Breast epithelium (tissue), 4 donors: ENCODE measurements around the gene GHRH. TPM values are rescaled to one million over a fixed set of nuclear protein-coding genes. Genes with fewer than 3 reads are reported as not detected.
A peak's percentile ranks its signal among the peaks of the same experiment; 100 is the strongest.

Experiments used
- DNase-seq, 2 donors: peaks; one replicate each; pipeline ENCODE4 v3.0.0-alpha.2; 2019; ENCODE audit warnings: low spot score in 2 of 2
- H3K27ac ChIP-seq, 2 donors: fragments of 200-600 bp; sonication (generic) in 1 of 2; one replicate each; pipeline ENCODE4 v1.5.1; 2016 to 2019; ENCODE audit warnings: mild to moderate bottlenecking in 1 of 2
- H3K27me3 ChIP-seq, 2 donors: fragments of 200-600 bp; sonication (generic) in 1 of 2; one replicate each; pipeline versions ENCODE4 v1.5.1 to v1.6.0; 2017 to 2019; ENCODE audit warnings: control low read depth in 1 of 2, mild to moderate bottlenecking in 1 of 2
- H3K36me3 ChIP-seq: fragments of 200-600 bp; one replicate; pipeline ENCODE4 v1.5.1; 2019
- H3K4me1 ChIP-seq, 2 donors: fragments of 200-600 bp; sonication (generic); one replicate each; pipeline ENCODE4 v1.5.1; 2016 to 2019; ENCODE audit warnings: control low read depth in 1 of 2
- H3K4me3 ChIP-seq, 3 donors: fragments of 200-600 bp; sonication (generic); 1 replicate in 2 of 3; 2 replicates in 1 of 3; pipeline ENCODE4 v1.5.1; 2016 to 2019; ENCODE audit warnings: mild to moderate bottlenecking in 3 of 3, moderate library complexity in 2 of 3
- H3K9me3 ChIP-seq, 2 donors: fragments of 200-600 bp; sonication (generic) in 1 of 2; one replicate each; pipeline ENCODE4 v1.5.1; 2016 to 2019; ENCODE audit warnings: control low read depth in 1 of 2
- CTCF ChIP-seq, 3 donors: fragments of 450-650 bp; IDR thresholded peaks; one replicate each; pipeline ENCODE4 v1.5.1; 2016 to 2017; ENCODE audit warnings: antibody characterized with exemption in 3 of 3, mild to moderate bottlenecking in 3 of 3, moderate library complexity in 3 of 3
- POLR2A ChIP-seq: fragments of 450-650 bp; IDR thresholded peaks from one replicate; pipeline ENCODE4 v1.6.1; 2016; ENCODE audit warnings: antibody characterized with exemption, mild to moderate bottlenecking, moderate library complexity
- POLR2AphosphoS5 ChIP-seq, 3 donors: sonication (generic); formaldehyde crosslinking; IDR thresholded peaks; one replicate each; pipeline ENCODE4 v1.6.1; 2017; ENCODE audit warnings: antibody characterized with exemption in 3 of 3
- intact Hi-C: fragments of 100-400 bp; cut with DNase I; formaldehyde crosslinking; loops from one replicate; pipeline ENCODE4 v1.15.1; 2023; ENCODE audit warnings: low total_unique reads
- total RNA-seq, 3 donors: library from RNA; depleted of rRNA; stranded (reverse); fragments of >200 nt; gene quantifications; one replicate each; pipeline ENCODE4 v1.1.0, GENCODE V29; 2016

GHRH gene
- total RNA-seq, 3 donors from 2014 or later: not detected

GRCh38 chr20:37297066-37297736 lies 35.6 kb upstream of the GHRH start:
- TF ChIP-seq POLR2A (no peak), POLR2AphosphoS5 (IDR thresholded peaks at IDR 0.05) (no peak), CTCF (IDR thresholded peaks at IDR 0.05) (no peak)
- Histone ChIP-seq H3K4me1 (peaks cover 0 to 17% of the 10 kb centered on the region in 2 donors), H3K36me3 (no peaks in the 10 kb centered on the region), H3K4me3 (no peak overlapping the region), H3K27me3 (no peaks in the 10 kb centered on the region), H3K27ac (peak overlapping the region; percentile 71 to 81), H3K9me3 (no peaks in the 10 kb centered on the region)
- intact Hi-C loops: loop anchor here (10.0 kb wide), 1 partner anchor 48 kb away; the partner anchor contains the start of gene SRC
- peak in 1 of 2 donors; percentile 79 for DNase-seq

- intact Hi-C loops: loop anchor here (10.0 kb wide), 1 partner anchor 48 kb away; the partner anchor contains the start of gene SRC
- TF ChIP-seq POLR2A: no peak
- TF ChIP-seq CTCF (IDR thresholded peaks at IDR 0.05): no peak
- no peak for TF ChIP-seq POLR2AphosphoS5 (IDR thresholded peaks at IDR 0.05)
- Histone ChIP-seq H3K27ac (peak overlapping the region; percentile 74 to 81), H3K4me3 (no peak overlapping the region), H3K4me1 (peaks cover 0 to 17% of the 10 kb centered on the region in 2 donors), H3K9me3 (no peaks in the 10 kb centered on the region), H3K27me3 (no peaks in the 10 kb centered on the region), H3K36me3 (no peaks in the 10 kb centered on the region)
- DNase-seq: no peak
Measured at GRCh38 chr20:37296371-37296770, 34.8 kb upstream of the GHRH start.

- Histone ChIP-seq H3K27ac (peak overlapping the region; percentile 74 to 81), H3K36me3 (no peaks in the 10 kb centered on the region), H3K4me1 (peaks cover 0 to 17% of the 10 kb centered on the region in 2 donors), H3K4me3 (no peak overlapping the region), H3K9me3 (no peaks in the 10 kb centered on the region), H3K27me3 (no peaks in the 10 kb centered on the region)
- TF ChIP-seq CTCF (IDR thresholded peaks at IDR 0.05): no peak
- no peak for TF ChIP-seq POLR2AphosphoS5 (IDR thresholded peaks at IDR 0.05)
- TF ChIP-seq POLR2A: no peak
- DNase-seq: no peak
- intact Hi-C loops: loop anchor here (10.0 kb wide), 1 partner anchor 49 kb away; the partner anchor contains the start of gene SRC
Measured at GRCh38 chr20:37295595-37295994, 34.0 kb upstream of the GHRH start.

GRCh38 chr20:37295001-37295400 lies 33.4 kb upstream of the GHRH start:
- TF ChIP-seq POLR2A (no peak), CTCF (IDR thresholded peaks at IDR 0.05) (no peak)
- peaks cover 0 to 23% of the 10 kb centered on the region in 2 donors for H3K4me1 ChIP-seq
- H3K27ac ChIP-seq: peak overlapping the region; percentile 62 to 81

GRCh38 chr20:37294262-37294981 lies 32.8 kb upstream of the GHRH start:
- no peaks in the 10 kb centered on the region for H3K9me3 ChIP-seq
- no peaks in the 10 kb centered on the region for H3K36me3 ChIP-seq
- H3K4me3 ChIP-seq: no peak overlapping the region
- TF ChIP-seq POLR2A: no peak
- no peak for TF ChIP-seq CTCF (IDR thresholded peaks at IDR 0.05)
- TF ChIP-seq POLR2AphosphoS5 (IDR thresholded peaks at IDR 0.05): no peak
- no peak for DNase-seq
- peak overlapping the region; percentile 62 to 81 for H3K27ac ChIP-seq
- peaks cover 0 to 26% of the 10 kb centered on the region in 2 donors for H3K4me1 ChIP-seq
- intact Hi-C loops: loop anchor here (10.0 kb wide), 1 partner anchor 50 kb away; the partner anchor contains the start of gene SRC
- no peaks in the 10 kb centered on the region for H3K27me3 ChIP-seq

More at GRCh38 chr20:37295001-37295400, 33.4 kb upstream of the GHRH start:
- no peak for DNase-seq
- no peaks in the 10 kb centered on the region for H3K9me3 ChIP-seq
- H3K27me3 ChIP-seq: no peaks in the 10 kb centered on the region
- H3K4me3 ChIP-seq: no peak overlapping the region
- no peaks in the 10 kb centered on the region for H3K36me3 ChIP-seq
- intact Hi-C loops: loop anchor here (10.0 kb wide), 1 partner anchor 50 kb away; the partner anchor contains the start of gene SRC
